Mucosa of rectum (tissue), 2 donors: ENCODE results near the gene TMC3.
"Not testable (repeated sequence)": the region's sequence is repeated elsewhere in the genome, so short reads cannot be mapped to it uniquely, and the experiment has no call there.

ENCODE experiments used
- H3K27ac ChIP-seq, 2 donors: one replicate each; pipeline ENCODE4 v1.7.0; 2013; ENCODE audit warnings: inconsistent platforms in 2 of 2, low read depth in 2 of 2, low read length in 2 of 2
- H3K27me3 ChIP-seq, 2 donors: one replicate each; pipeline ENCODE4 v1.7.0; 2013; ENCODE audit warnings: low read length in 2 of 2; ENCODE audit not compliant: control insufficient read depth in 2 of 2, insufficient read depth in 2 of 2
- H3K36me3 ChIP-seq, 2 donors: one replicate each; pipeline ENCODE4 v1.7.0; 2013; ENCODE audit warnings: low read length in 2 of 2; ENCODE audit not compliant: control insufficient read depth in 2 of 2, insufficient read depth in 2 of 2
- H3K4me1 ChIP-seq, 2 donors: one replicate each; pipeline ENCODE4 v1.7.0; 2013; ENCODE audit warnings: low read length in 2 of 2, mild to moderate bottlenecking in 1 of 2; ENCODE audit not compliant: control insufficient read depth in 2 of 2, insufficient read depth in 2 of 2
- H3K4me3 ChIP-seq, 2 donors: one replicate each; pipeline ENCODE4 v1.7.0; 2013; ENCODE audit warnings: low read length in 2 of 2
- H3K9ac ChIP-seq, 2 donors: one replicate each; pipeline ENCODE4 v1.7.0; 2013; ENCODE audit warnings: low read length in 2 of 2, low read depth in 1 of 2, mild to moderate bottlenecking in 1 of 2
- H3K9me3 ChIP-seq, 2 donors: one replicate each; pipeline ENCODE4 v1.7.0; 2013; ENCODE audit warnings: low read length in 2 of 2; ENCODE audit not compliant: control insufficient read depth in 2 of 2
- donor health status: healthy.
- donor health status: Normal muscosa, but diverticular disease.

The TMC3 gene

GRCh38 chr15:81337713-81338157 lies 36.3 kb downstream of the TMC3 start:
- Histone ChIP-seq H3K9me3 (no peaks in the 10 kb centered on the region), H3K9ac (no peak overlapping the region), H3K27me3 (no peaks in the 10 kb centered on the region), H3K27ac (no peak overlapping the region), H3K4me1 (no peaks in the 10 kb centered on the region), H3K4me3 (no peak overlapping the region), H3K36me3 (no peaks in the 10 kb centered on the region)

- Histone ChIP-seq H3K27me3 (no peaks in the 10 kb centered on the region), H3K4me3 (no peak overlapping the region), H3K27ac (no peak overlapping the region), H3K9me3 (no peaks in the 10 kb centered on the region), H3K36me3 (no peaks in the 10 kb centered on the region), H3K4me1 (no peaks in the 10 kb centered on the region), H3K9ac (no peak overlapping the region)
Observed at GRCh38 chr15:81337241-81337640, 36.8 kb downstream of the TMC3 start.

GRCh38 chr15:81336568-81336967 lies 37.4 kb downstream of the TMC3 start:
- Histone ChIP-seq H3K4me1 (no peaks in the 10 kb centered on the region), H3K36me3 (no peaks in the 10 kb centered on the region), H3K9ac (no peak overlapping the region), H3K27ac (no peak overlapping the region), H3K4me3 (no peak overlapping the region), H3K27me3 (no peaks in the 10 kb centered on the region), H3K9me3 (no peaks in the 10 kb centered on the region)

GRCh38 chr15:81335631-81336030 lies 38.4 kb downstream of the TMC3 start:
- H3K9ac ChIP-seq, result no peak overlapping the region
- H3K27ac ChIP-seq, result no peak overlapping the region

GRCh38 chr15:81334768-81335435 lies 39.1 kb downstream of the TMC3 start:
- Histone ChIP-seq H3K4me1 (no peaks in the 10 kb centered on the region), H3K4me3 (no peak overlapping the region), H3K9ac (no peak overlapping the region), H3K27me3 (no peaks in the 10 kb centered on the region), H3K9me3 (no peaks in the 10 kb centered on the region), H3K27ac (no peak overlapping the region), H3K36me3 (no peaks in the 10 kb centered on the region)

More at GRCh38 chr15:81335631-81336030, 38.4 kb downstream of the TMC3 start:
- Histone ChIP-seq H3K4me1 (no peaks in the 10 kb centered on the region), H3K27me3 (no peaks in the 10 kb centered on the region), H3K4me3 (no peak overlapping the region), H3K36me3 (no peaks in the 10 kb centered on the region), H3K9me3 (no peaks in the 10 kb centered on the region)

- no peaks in the 10 kb centered on the region for H3K27me3 ChIP-seq
- H3K4me3 ChIP-seq, result no peak overlapping the region
- H3K4me1 ChIP-seq, result no peaks in the 10 kb centered on the region
- no peak overlapping the region for H3K27ac ChIP-seq
- no peaks in the 10 kb centered on the region for H3K36me3 ChIP-seq
- H3K9me3 ChIP-seq, result no peaks in the 10 kb centered on the region
- H3K9ac ChIP-seq, result no peak overlapping the region
Observed at GRCh38 chr15:81333363-81333762, 40.6 kb downstream of the TMC3 start.

- Histone ChIP-seq H3K27ac (no peak overlapping the region), H3K36me3 (no peaks in the 10 kb centered on the region), H3K4me3 (no peak overlapping the region), H3K9me3 (no peaks in the 10 kb centered on the region), H3K9ac (no peak overlapping the region), H3K4me1 (no peaks in the 10 kb centered on the region), H3K27me3 (no peaks in the 10 kb centered on the region)
Observed at GRCh38 chr15:81332326-81332725, 41.7 kb downstream of the TMC3 start.

GRCh38 chr15:81331600-81331999 lies 42.4 kb downstream of the TMC3 start:
- no peak overlapping the region for H3K27ac ChIP-seq
- H3K4me1 ChIP-seq, result no peaks in the 10 kb centered on the region
- no peaks in the 10 kb centered on the region for H3K9me3 ChIP-seq
- H3K4me3 ChIP-seq, result no peak overlapping the region
- no peak overlapping the region for H3K9ac ChIP-seq
- no peaks in the 10 kb centered on the region for H3K27me3 ChIP-seq
- H3K36me3 ChIP-seq, result no peaks in the 10 kb centered on the region

- H3K9ac ChIP-seq, H3K9me3 ChIP-seq, H3K36me3 ChIP-seq, H3K27ac ChIP-seq, H3K4me1 ChIP-seq, H3K4me3 ChIP-seq, H3K27me3 ChIP-seq: not testable (repeated sequence)
Observed at GRCh38 chr15:81331141-81331540, 42.9 kb downstream of the TMC3 start.

- no peaks in the 10 kb centered on the region for H3K36me3 ChIP-seq
- no peak overlapping the region for H3K9ac ChIP-seq
- no peak overlapping the region for H3K27ac ChIP-seq
- no peaks in the 10 kb centered on the region for H3K9me3 ChIP-seq
- H3K27me3 ChIP-seq, result no peaks in the 10 kb centered on the region
- H3K4me1 ChIP-seq, result no peaks in the 10 kb centered on the region
- no peak overlapping the region for H3K4me3 ChIP-seq
Observed at GRCh38 chr15:81330366-81331090, 43.5 kb downstream of the TMC3 start.
